ENCODE data around the gene N4BP2L1. TPM values are rescaled to one million over a fixed set of nuclear protein-coding genes. Genes with fewer than 3 reads are reported as not detected.

Gene N4BP2L1
- total RNA-seq, 1 donor from 2014 or later: 2.0 TPM

DNA sequence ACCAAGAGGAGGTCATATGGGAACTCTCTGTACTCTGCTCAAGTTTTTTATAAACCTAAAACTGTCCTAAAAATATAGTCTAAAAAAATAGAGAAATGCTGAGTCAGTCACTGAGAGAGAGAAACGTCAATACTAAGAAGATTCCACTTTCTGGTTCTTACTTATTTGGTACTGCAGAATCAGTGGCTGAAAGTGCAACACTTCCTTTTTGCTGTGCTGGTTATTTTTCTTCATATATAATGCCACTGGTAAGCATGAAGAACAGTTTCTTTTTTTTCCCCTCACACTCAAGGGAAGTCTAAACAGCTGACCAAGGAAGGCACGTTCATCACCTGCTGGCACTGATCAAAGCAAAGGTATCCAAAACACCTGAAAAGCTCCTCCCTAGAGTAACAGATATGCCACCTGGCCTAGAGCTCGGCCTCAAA lies 44.3 kb upstream of the N4BP2L1 start:
- TF ChIP-seq, protein P1, sequence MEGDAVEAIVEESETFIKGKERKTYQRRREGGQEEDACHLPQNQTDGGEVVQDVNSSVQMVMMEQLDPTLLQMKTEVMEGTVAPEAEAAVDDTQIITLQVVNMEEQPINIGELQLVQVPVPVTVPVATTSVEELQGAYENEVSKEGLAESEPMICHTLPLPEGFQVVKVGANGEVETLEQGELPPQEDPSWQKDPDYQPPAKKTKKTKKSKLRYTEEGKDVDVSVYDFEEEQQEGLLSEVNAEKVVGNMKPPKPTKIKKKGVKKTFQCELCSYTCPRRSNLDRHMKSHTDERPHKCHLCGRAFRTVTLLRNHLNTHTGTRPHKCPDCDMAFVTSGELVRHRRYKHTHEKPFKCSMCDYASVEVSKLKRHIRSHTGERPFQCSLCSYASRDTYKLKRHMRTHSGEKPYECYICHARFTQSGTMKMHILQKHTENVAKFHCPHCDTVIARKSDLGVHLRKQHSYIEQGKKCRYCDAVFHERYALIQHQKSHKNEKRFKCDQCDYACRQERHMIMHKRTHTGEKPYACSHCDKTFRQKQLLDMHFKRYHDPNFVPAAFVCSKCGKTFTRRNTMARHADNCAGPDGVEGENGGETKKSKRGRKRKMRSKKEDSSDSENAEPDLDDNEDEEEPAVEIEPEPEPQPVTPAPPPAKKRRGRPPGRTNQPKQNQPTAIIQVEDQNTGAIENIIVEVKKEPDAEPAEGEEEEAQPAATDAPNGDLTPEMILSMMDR (conservative IDR thresholded peaks at IDR 0.05): no peak
- Mint-ChIP-seq H3K27ac (ENCODE audit: unreplicated experiment) (peak overlapping the region; percentile 10), H3K36me3 (ENCODE audit: low read depth) (no peaks in the 10 kb centered on the region), H3K9me3 (no peaks in the 10 kb centered on the region), H3K4me1 (peaks cover 5% of the 10 kb centered on the region), H3K4me3 (no peak overlapping the region), H3K27me3 (ENCODE audit: low read depth) (no peaks in the 10 kb centered on the region)
- no peak for DNase-seq (ENCODE audit: low read depth, low spot score)

DNA sequence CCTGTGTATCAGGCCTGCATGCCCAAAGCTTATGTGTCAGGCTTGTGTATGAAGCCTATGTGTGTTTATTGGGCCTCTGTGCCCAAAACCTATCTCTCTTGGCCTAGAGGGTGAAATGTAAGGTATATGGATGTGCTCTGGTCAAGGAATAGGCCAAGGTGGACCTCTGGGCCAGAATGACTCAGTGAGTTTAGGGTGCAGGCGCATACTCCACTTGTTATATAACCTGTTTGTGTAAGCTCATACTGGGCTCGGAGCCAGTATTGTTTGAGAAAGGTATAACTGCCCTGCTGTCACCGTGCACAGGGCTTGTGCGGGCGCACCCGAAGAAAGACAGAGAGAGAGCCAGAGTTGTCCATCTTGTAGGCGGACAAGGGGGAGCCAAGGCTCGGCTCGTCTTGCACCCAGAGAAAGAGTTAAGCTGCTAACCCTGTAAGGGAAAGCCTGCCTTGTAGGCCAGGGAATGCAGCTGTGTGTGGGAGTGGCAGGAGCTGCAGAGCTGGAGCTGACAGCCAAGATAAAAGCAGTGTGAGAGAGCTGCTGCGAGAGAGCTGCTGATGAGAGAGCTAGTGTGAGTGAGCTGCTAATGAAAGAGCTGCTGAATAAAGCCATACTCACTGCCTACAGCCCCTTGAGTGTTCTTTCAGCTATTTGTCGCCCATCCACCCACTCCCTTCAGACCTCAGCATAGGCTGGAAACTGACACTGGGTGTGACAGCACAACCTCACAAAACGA lies 43.4 kb upstream of the N4BP2L1 start:
- Mint-ChIP-seq H3K27ac (ENCODE audit: unreplicated experiment) (peak overlapping the region; percentile 45), H3K4me1 (peaks cover 5% of the 10 kb centered on the region), H3K36me3 (ENCODE audit: low read depth) (no peaks in the 10 kb centered on the region), H3K27me3 (ENCODE audit: low read depth) (no peaks in the 10 kb centered on the region), H3K9me3 (no peaks in the 10 kb centered on the region), H3K4me3 (no peak overlapping the region)
- DNase-seq (ENCODE audit: low read depth, low spot score): no peak
- TF ChIP-seq, protein P1 (conservative IDR thresholded peaks at IDR 0.05): no peak

DNA sequence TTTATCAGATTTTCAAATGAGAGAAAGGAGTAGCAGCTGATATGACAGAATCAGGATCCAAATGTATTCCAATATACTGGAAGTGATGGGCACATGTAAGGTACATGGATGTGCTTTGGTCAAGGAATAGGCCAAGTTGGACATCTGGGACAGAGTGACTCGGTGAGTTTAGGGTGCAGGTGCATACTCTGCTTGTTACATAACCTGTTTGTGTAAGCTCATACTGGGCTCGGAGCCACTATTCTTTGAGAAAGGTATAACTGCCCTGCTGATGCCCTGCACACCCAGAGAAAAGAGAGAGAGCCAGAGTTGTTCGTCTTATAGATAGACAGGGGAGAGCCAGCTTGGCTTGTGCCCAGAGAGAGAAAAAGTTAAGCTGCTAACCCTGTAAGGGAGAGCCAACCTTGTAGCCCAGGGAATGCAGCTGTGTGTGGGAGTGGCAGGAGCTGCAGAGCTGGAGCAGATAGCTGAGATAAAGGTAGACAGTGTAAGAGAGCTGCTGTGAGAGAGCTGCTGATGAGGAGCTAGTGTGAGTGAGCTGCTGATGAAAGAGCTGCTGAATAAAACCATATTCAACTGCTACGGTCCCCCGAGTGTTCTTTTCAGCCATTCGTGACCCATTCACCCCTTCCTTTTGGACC lies 40.7 kb upstream of the N4BP2L1 start:
- TF ChIP-seq, protein P1 (conservative IDR thresholded peaks at IDR 0.05): no peak
- DNase-seq (ENCODE audit: low read depth, low spot score): no peak
- Mint-ChIP-seq H3K27ac (ENCODE audit: unreplicated experiment) (no peak overlapping the region), H3K4me1 (peaks cover 5% of the 10 kb centered on the region), H3K9me3 (no peaks in the 10 kb centered on the region), H3K4me3 (no peak overlapping the region), H3K36me3 (ENCODE audit: low read depth) (no peaks in the 10 kb centered on the region), H3K27me3 (ENCODE audit: low read depth) (no peaks in the 10 kb centered on the region)

DNA sequence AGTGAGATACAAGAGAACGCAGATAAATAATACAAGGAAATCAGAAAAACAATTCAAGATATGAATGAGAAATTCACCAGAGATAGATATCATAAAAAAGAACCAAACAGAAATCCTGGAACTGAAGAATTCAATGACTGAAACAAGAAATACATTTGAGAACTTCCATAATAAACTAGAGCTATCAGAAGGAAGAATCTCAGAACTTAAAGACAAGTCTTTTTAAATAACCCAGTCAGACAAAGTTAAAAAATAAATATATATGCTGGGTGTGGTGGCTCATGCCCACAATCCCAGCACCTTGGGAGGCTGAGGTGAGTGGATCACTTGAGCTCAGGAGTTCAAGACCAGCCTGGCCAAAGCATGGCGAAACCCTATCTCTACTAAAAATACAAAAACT lies 28.7 kb upstream of the N4BP2L1 start:
- TF ChIP-seq, protein P1 (conservative IDR thresholded peaks at IDR 0.05): no peak
- H3K4me1 Mint-ChIP-seq: no peaks in the 10 kb centered on the region
- DNase-seq (ENCODE audit: low read depth, low spot score): no peak
- H3K36me3 Mint-ChIP-seq (ENCODE audit: low read depth): peaks cover 50% of the 10 kb centered on the region
- no peaks in the 10 kb centered on the region for H3K27me3 Mint-ChIP-seq (ENCODE audit: low read depth)
- peaks cover 32% of the 10 kb centered on the region for H3K9me3 Mint-ChIP-seq
- H3K27ac Mint-ChIP-seq (ENCODE audit: unreplicated experiment): no peak overlapping the region
- no peak overlapping the region for H3K4me3 Mint-ChIP-seq

DNA sequence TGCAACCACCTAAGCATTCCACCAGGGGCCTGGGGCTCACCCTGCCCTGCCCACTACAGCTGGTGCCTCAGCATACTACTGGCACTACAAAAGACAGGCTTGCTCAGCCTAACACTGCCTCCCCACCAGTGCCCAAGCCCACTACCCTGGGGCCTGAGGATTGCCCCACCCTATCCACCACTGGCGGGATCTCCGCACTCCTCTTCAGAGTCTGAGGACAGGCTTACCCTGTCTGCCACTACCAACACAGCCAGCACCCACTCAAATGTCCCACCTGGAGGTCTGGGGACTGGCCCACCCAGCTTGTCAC lies 27.6 kb upstream of the N4BP2L1 start:
- Mint-ChIP-seq H3K4me3 (no peak overlapping the region), H3K9me3 (peaks cover 27% of the 10 kb centered on the region), H3K27ac (ENCODE audit: unreplicated experiment) (no peak overlapping the region), H3K4me1 (no peaks in the 10 kb centered on the region), H3K27me3 (ENCODE audit: low read depth) (no peaks in the 10 kb centered on the region), H3K36me3 (ENCODE audit: low read depth) (peaks cover 46% of the 10 kb centered on the region)
- TF ChIP-seq, protein P1 (conservative IDR thresholded peaks at IDR 0.05): no peak
- no peak for DNase-seq (ENCODE audit: low read depth, low spot score)

Data from neural crest cell (in vitro differentiated cells).